Bronchial epithelial cell (primary cell): ENCODE measurements around the gene DYNLT2B. TPM values are rescaled to one million over a fixed set of nuclear protein-coding genes. Genes with fewer than 3 reads are reported as not detected.

Experiments used
- DNase-seq: peaks from one replicate; pipeline ENCODE4 v3.0.0-alpha.2; 2010; ENCODE audit warnings: low read depth
- FAIRE-seq: peaks from 2 replicates; lab custom pipeline; 2011; peaks lifted over from hg19 to GRCh38; lab: Jason Lieb, UNC
- H3K27me3 ChIP-seq: 2 replicates; pipeline ENCODE4 v1.5.1; 2011; ENCODE audit warnings: low read length; ENCODE audit not compliant: control insufficient read depth, insufficient read depth
- H3K36me3 ChIP-seq: 2 replicates; pipeline ENCODE4 v1.5.1; 2011; ENCODE audit warnings: low read length; ENCODE audit not compliant: control insufficient read depth, insufficient read depth
- H3K4me3 ChIP-seq: 2 replicates; pipeline ENCODE4 v1.5.1; 2011; ENCODE audit warnings: mild to moderate bottlenecking, low read depth, low read length, control low read depth
- CTCF ChIP-seq: IDR thresholded peaks from 2 replicates; pipeline ENCODE4 v1.5.1; 2011; ENCODE audit warnings: mild to moderate bottlenecking, moderate library complexity, low read length, control low read depth, inconsistent platforms; ENCODE audit not compliant: insufficient read depth, severe bottlenecking
- total RNA-seq: library from RNA; depleted of rRNA; stranded (reverse); fragments of >200 nt; gene quantifications from 2 replicates; pipeline ENCODE4 v1.2.1, GENCODE V29; 2014

DYNLT2B gene
- total RNA-seq, 1 donor from 2014 or later, result 17.1 TPM

- DNase-seq, result no peak
- no peak for FAIRE-seq
- Histone ChIP-seq H3K27me3 (no peaks in the 10 kb centered on the region), H3K36me3 (no peaks in the 10 kb centered on the region), H3K4me3 (no peak overlapping the region)
- no peak for TF ChIP-seq CTCF
These were observed 17.5 kb upstream of the DYNLT2B start for GRCh38 chr3:196335503-196335948.

GRCh38 chr3:196334982-196335381 lies 16.9 kb upstream of the DYNLT2B start:
- Histone ChIP-seq H3K36me3 (no peaks in the 10 kb centered on the region), H3K27me3 (no peaks in the 10 kb centered on the region), H3K4me3 (no peak overlapping the region)
- TF ChIP-seq CTCF, result no peak
- DNase-seq, result no peak
- FAIRE-seq, result no peak

DNA sequence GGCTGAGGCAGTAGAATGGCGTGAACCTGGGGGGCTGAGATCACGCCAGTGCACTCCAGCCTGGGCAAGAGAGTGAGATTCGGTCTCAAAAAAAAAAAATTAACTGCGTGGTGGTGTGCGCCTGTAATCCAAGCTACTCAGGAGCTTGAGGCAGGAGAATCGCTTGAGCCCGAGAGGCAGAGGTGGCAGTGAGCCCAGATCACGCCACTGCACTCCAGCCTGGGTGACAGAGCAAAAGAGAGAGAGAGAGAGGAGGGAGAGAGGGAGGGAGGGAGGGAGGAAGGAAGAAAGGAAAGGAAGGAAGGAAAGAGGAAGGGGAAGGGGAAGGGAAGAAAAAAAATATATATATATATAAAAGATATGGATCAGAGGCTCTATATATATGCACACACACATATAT lies 14.1 kb upstream of the DYNLT2B start:
- Histone ChIP-seq H3K27me3 (no peaks in the 10 kb centered on the region), H3K36me3 (no peaks in the 10 kb centered on the region), H3K4me3 (no peak overlapping the region)
- DNase-seq (no peak), FAIRE-seq (no peak)
- no peak for TF ChIP-seq CTCF

- no peak for FAIRE-seq
- Histone ChIP-seq H3K27me3 (no peaks in the 10 kb centered on the region), H3K4me3 (no peak overlapping the region), H3K36me3 (no peaks in the 10 kb centered on the region)
- TF ChIP-seq CTCF, result no peak
- no peak for DNase-seq
These were observed 9.4 kb upstream of the DYNLT2B start for GRCh38 chr3:196327405-196327804.

DNA sequence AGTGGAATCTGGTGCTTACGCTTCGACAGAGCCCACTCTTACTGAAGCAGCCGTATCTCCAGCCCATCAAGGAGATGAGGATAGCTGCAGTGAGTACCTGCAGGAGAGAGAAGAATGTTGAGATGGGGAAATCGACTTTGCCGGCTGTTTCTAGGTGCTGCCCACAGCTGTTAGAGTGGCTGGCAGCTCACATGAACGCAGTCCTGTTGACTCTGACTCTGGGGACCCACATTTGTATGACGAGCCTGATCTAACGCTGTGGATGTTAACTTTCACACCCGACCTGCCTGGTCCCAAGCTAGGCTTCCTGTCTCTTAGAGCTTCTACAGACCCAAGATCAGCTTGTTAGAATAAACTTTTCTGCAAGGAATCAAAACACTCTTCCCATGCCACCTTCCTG lies 8.9 kb upstream of the DYNLT2B start:
- Histone ChIP-seq H3K36me3 (no peaks in the 10 kb centered on the region), H3K4me3 (no peak overlapping the region), H3K27me3 (no peaks in the 10 kb centered on the region)
- DNase-seq (no peak), FAIRE-seq (no peak)
- TF ChIP-seq CTCF, result no peak

- FAIRE-seq, result no peak
- H3K4me3 ChIP-seq, result no peak overlapping the region
- TF ChIP-seq CTCF, result no peak
- DNase-seq, result no peak
- no peaks in the 10 kb centered on the region for H3K36me3 ChIP-seq
- H3K27me3 ChIP-seq, result no peaks in the 10 kb centered on the region
These were observed 5.7 kb upstream of the DYNLT2B start for GRCh38 chr3:196323691-196324090.
